NB4 (cell line): ENCODE measurements around the gene BAZ1A.

Source experiments
- POLR2A ChIP-seq: IDR thresholded peaks from 2 replicates; pipeline ENCODE4 v1.6.1; 2011; ENCODE audit warnings: mild to moderate bottlenecking; ENCODE audit not compliant: insufficient read length; ENCODE audit errors: extremely low read depth
- TF ChIP-seq, protein P1 (sequence below): IDR thresholded peaks from one replicate; pipeline ENCODE4 v1.5.1; 2012; ENCODE audit warnings: low read depth, low read length
- TF ChIP-seq, protein P2 (sequence below): IDR thresholded peaks from 2 replicates; pipeline ENCODE4 v1.6.1; 2011; ENCODE audit warnings: low read depth, low read length

DNA sequence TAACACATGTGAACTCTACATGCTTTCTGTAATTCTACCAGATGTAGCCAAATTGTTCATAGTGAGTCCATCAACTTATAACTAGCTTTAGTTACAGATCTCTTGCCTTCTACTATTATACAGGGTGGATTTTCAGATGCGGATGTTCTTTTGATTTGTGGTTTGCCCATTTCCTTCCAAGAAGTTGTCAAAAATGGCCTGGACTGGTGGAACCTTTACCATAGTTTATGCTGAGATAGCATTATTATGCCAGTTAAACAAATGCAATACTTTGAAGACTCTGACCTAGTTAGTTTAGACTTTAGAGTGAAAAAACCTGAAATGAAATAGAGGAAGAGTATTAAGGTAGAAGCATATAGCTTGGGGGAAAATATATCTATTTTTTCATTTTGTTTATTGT lies 133.3 kb downstream of the BAZ1A start:
- TF ChIP-seq, protein P1, sequence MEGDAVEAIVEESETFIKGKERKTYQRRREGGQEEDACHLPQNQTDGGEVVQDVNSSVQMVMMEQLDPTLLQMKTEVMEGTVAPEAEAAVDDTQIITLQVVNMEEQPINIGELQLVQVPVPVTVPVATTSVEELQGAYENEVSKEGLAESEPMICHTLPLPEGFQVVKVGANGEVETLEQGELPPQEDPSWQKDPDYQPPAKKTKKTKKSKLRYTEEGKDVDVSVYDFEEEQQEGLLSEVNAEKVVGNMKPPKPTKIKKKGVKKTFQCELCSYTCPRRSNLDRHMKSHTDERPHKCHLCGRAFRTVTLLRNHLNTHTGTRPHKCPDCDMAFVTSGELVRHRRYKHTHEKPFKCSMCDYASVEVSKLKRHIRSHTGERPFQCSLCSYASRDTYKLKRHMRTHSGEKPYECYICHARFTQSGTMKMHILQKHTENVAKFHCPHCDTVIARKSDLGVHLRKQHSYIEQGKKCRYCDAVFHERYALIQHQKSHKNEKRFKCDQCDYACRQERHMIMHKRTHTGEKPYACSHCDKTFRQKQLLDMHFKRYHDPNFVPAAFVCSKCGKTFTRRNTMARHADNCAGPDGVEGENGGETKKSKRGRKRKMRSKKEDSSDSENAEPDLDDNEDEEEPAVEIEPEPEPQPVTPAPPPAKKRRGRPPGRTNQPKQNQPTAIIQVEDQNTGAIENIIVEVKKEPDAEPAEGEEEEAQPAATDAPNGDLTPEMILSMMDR: no peak
- no peak for TF ChIP-seq POLR2A
- TF ChIP-seq, protein P2, sequence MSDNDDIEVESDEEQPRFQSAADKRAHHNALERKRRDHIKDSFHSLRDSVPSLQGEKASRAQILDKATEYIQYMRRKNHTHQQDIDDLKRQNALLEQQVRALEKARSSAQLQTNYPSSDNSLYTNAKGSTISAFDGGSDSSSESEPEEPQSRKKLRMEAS: no peak
